Neural progenitor cell (in vitro differentiated cells): ENCODE measurements around the gene SCLY.

Experiments used
- CTCF ChIP-seq: fragments of 200-600 bp; sonication (generic); IDR thresholded peaks from 2 replicates; pipeline ENCODE4 v1.5.1; 2017; ENCODE audit warnings: antibody characterized with exemption, mild to moderate bottlenecking
- EZH2 ChIP-seq: fragments of 200-600 bp; sonication (generic); IDR thresholded peaks from 2 replicates; pipeline ENCODE4 v1.6.1; 2017; ENCODE audit warnings: antibody characterized with exemption, mild to moderate bottlenecking, moderate library complexity
- EZH2phosphoT487 ChIP-seq: fragments of 200-600 bp; sonication (generic); IDR thresholded peaks from 2 replicates; pipeline ENCODE4 v1.6.1; 2017; ENCODE audit warnings: antibody characterized with exemption

GRCh38 chr2:238136820-238137537 is 76.2 kb downstream of the SCLY start:
- TF ChIP-seq CTCF (no peak), EZH2 (no peak), EZH2phosphoT487 (no peak)
